Large intestine (tissue), 12 donors: Measurements from ENCODE around the gene SLC7A14. TPM values are rescaled to one million over a fixed set of nuclear protein-coding genes. Genes with fewer than 3 reads are reported as not detected.

ENCODE experiments used
- DNase-seq, 2 donors: peaks; one replicate each; pipeline versions ENCODE4 v3.0.0 to v3.0.0-alpha.2; 2013
- H3K27ac ChIP-seq: one replicate; pipeline ENCODE4 v1.5.1; 2013; ENCODE audit warnings: low read length
- H3K27me3 ChIP-seq: 2 replicates; pipeline ENCODE4 v1.6.1; 2013; ENCODE audit warnings: low read length; ENCODE audit not compliant: control insufficient read depth, insufficient read depth
- H3K36me3 ChIP-seq: 2 replicates; pipeline ENCODE4 v1.6.1; 2013; ENCODE audit warnings: low read length; ENCODE audit not compliant: control insufficient read depth, insufficient read depth
- H3K4me1 ChIP-seq: one replicate; pipeline ENCODE4 v1.6.1; 2013; ENCODE audit warnings: low read length; ENCODE audit not compliant: control insufficient read depth, insufficient read depth
- H3K4me3 ChIP-seq: one replicate; pipeline ENCODE4 v1.5.1; 2013; ENCODE audit warnings: low read length
- H3K9me3 ChIP-seq: one replicate; pipeline ENCODE4 v1.6.1; 2013; ENCODE audit warnings: mild to moderate bottlenecking, low read depth, low read length, moderate library complexity; ENCODE audit not compliant: control insufficient read depth
- WGBS: methylation state at CpG from one replicate; pipeline ENCODE4 v1.1.5; 2013; ENCODE audit warnings: low lambda C conversion rate; ENCODE audit not compliant: insufficient coverage; 5-methylcytosine and 5-hydroxymethylcytosine counted together
- long read RNA-seq, 11 donors: transcript quantifications; one replicate each; lab custom pipeline, GENCODE V29; 2026
- polyA plus RNA-seq: library from polyadenylated mRNA; unstranded; fragments of 120-200 nt; gene quantifications from one replicate; pipeline ENCODE4 v1.2.1, GENCODE V29; 2013

The SLC7A14 gene
- polyA plus RNA-seq, result 3.2 TPM
- long read RNA-seq, donor 1, result 0 reads
- long read RNA-seq, donor 2, result 0 reads
- long read RNA-seq, donor 3, result 0 reads
- long read RNA-seq, donor 4, result 0 reads
- long read RNA-seq, donor 5, full-length matches to known transcripts, result 1 of 1 reads
- long read RNA-seq, donor 5, partial matches to known transcripts, result 0 of 1 reads
- long read RNA-seq, donor 5, other reads (novel, unspliced or antisense), result 0 of 1 reads
- long read RNA-seq, donor 6, full-length matches to known transcripts, result 2 of 2 reads
- long read RNA-seq, donor 6, partial matches to known transcripts, result 0 of 2 reads
- long read RNA-seq, donor 6, other reads (novel, unspliced or antisense), result 0 of 2 reads
- long read RNA-seq, donor 7, full-length matches to known transcripts, result 1 of 1 reads
- long read RNA-seq, donor 7, partial matches to known transcripts, result 0 of 1 reads
- long read RNA-seq, donor 7, other reads (novel, unspliced or antisense), result 0 of 1 reads
- long read RNA-seq, donor 8, result 0 reads
- long read RNA-seq, donor 9, full-length matches to known transcripts, result 2 of 2 reads
- long read RNA-seq, donor 9, partial matches to known transcripts, result 0 of 2 reads
- long read RNA-seq, donor 9, other reads (novel, unspliced or antisense), result 0 of 2 reads
- long read RNA-seq, donor 10, full-length matches to known transcripts, result 1 of 1 reads
- long read RNA-seq, donor 10, partial matches to known transcripts, result 0 of 1 reads
- long read RNA-seq, donor 10, other reads (novel, unspliced or antisense), result 0 of 1 reads
- long read RNA-seq, donor 11, full-length matches to known transcripts, result 1 of 1 reads
- long read RNA-seq, donor 11, partial matches to known transcripts, result 0 of 1 reads
- long read RNA-seq, donor 11, other reads (novel, unspliced or antisense), result 0 of 1 reads

DNA sequence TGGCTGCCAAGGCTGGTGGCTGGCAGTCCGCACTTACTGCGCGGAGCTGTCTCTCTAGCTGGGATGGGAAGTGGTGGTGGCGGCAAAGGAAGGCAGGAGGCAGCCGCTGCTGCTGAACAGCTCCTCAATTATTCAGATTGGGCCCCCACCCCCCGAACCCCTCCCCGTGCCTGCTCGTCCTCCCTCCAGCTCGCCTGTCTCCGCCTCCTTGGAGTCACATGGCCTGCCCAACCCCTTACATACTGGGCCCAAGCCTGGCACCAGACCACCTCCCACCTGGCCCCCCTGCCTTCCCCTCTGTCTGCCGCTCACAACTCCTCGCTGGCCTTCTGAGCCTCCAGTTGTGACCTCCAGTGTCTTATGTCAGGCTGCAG, at the start of gene SLC7A14:
Gene SLC7A14, minus strand, starts transcription at position 139 of the 374 bp plus-strand sequence. CDS start 59,139 bp downstream, outside the sequence.
- no CpG with 5 or more reads among the region's 12 CpGs for WGBS
- Histone ChIP-seq H3K27me3 (peaks cover 42% of the 10 kb centered on the region), H3K9me3 (peaks cover 5% of the 10 kb centered on the region)

DNA sequence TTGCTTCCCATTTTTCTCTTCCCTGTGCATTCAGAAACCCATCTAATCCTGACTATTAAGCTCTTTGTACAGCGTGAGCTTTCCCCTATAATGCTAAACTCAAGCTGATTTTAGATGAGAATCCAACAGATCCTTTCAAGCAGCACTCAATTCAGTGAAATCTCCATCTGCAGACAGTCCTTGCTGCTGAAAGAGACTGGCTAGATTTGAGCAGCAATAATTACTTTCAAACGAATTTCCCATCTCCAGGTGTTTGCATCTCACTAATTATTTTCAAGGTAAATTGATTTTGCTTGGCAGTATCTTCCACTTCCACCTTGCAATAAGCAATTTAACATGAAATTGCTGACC, 49.5 kb upstream of the SLC7A14 start:
- Histone ChIP-seq H3K27me3 (no peaks in the 10 kb centered on the region), H3K9me3 (no peaks in the 10 kb centered on the region), H3K4me1 (peaks cover 8% of the 10 kb centered on the region), H3K36me3 (no peaks in the 10 kb centered on the region), H3K27ac (peak overlapping the region; percentile 3), H3K4me3 (no peak overlapping the region)
- no CpG with 5 or more reads among the region's 2 CpGs for WGBS
- no peak for DNase-seq

More for the DNA sequence above, at the start of gene SLC7A14:
- peak in 1 of 2 donors; percentile 20 for DNase-seq
- Histone ChIP-seq H3K4me3 (peak within 1 kb of the TSS; percentile 36), H3K4me1 (no peaks in the 10 kb centered on the region), H3K36me3 (no peaks in the 10 kb centered on the region), H3K27ac (no peak within 1 kb of the TSS)

GRCh38 chr3:170634663-170635384, 48.9 kb upstream of the SLC7A14 start:
- peak; percentile 48 to 82 for DNase-seq
- no peaks in the 10 kb centered on the region for H3K9me3 ChIP-seq
- peaks cover 8% of the 10 kb centered on the region for H3K4me1 ChIP-seq
- H3K36me3 ChIP-seq, result no peaks in the 10 kb centered on the region
- no peak overlapping the region for H3K4me3 ChIP-seq
- WGBS, result no CpG with 5 or more reads among the region's 3 CpGs
- H3K27ac ChIP-seq, result peak overlapping the region; percentile 3
- no peaks in the 10 kb centered on the region for H3K27me3 ChIP-seq

- DNase-seq, result no peak
- H3K27me3 ChIP-seq, result no peaks in the 10 kb centered on the region
- WGBS, result no CpG with 5 or more reads among the region's 4 CpGs
These were observed 47.7 kb upstream of the SLC7A14 start for GRCh38 chr3:170633573-170633972.

GRCh38 chr3:170632780-170633179, 46.9 kb upstream of the SLC7A14 start:
- no peak for DNase-seq
- peaks cover 8% of the 10 kb centered on the region for H3K4me1 ChIP-seq
- H3K9me3 ChIP-seq, result no peaks in the 10 kb centered on the region
- no peak overlapping the region for H3K27ac ChIP-seq
- H3K4me3 ChIP-seq, result no peak overlapping the region
- 100% methylated on average over 1 of the region's 4 CpGs for WGBS
- H3K27me3 ChIP-seq, result no peaks in the 10 kb centered on the region
- H3K36me3 ChIP-seq, result no peaks in the 10 kb centered on the region

More at GRCh38 chr3:170633573-170633972, 47.7 kb upstream of the SLC7A14 start:
- no peaks in the 10 kb centered on the region for H3K36me3 ChIP-seq
- peaks cover 8% of the 10 kb centered on the region for H3K4me1 ChIP-seq
- no peak overlapping the region for H3K27ac ChIP-seq
- no peak overlapping the region for H3K4me3 ChIP-seq
- no peaks in the 10 kb centered on the region for H3K9me3 ChIP-seq

DNA sequence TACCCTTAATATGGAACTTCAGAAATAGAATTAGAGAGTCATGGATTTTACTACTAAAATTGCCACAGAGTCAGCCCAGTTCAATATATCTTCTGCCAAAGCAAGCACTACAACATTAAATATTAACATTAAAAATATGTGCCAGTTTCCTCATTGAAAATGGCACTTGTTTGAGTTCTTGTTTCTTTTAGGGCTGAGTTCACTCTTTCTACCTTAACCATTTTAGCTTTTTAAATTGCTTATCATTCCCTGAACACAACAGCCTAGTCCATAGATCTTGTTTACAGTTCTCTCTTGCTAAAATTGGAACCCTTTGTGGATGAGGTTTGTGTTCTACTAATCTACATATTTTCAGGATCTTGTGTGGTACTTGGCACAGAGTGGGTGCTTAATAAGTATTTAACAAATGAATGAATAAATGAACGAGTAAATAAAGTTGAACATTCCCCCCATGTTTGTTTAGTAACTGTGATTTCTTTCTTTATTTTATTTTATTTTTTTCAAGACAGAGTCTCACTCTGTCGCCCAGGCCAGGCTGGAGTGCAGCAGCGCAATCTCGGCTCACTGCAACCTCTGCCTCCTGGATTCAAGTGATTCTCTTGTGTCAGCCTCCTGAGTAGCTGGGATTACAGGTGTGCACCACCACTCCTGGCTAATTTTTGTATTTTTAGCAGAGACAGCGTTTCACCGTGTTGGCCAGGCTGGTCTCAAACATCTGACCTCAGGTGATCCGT, 46.0 kb upstream of the SLC7A14 start:
- Histone ChIP-seq H3K4me1 (peaks cover 8% of the 10 kb centered on the region), H3K36me3 (no peaks in the 10 kb centered on the region), H3K27ac (no peak overlapping the region), H3K4me3 (no peak overlapping the region), H3K9me3 (no peaks in the 10 kb centered on the region), H3K27me3 (no peaks in the 10 kb centered on the region)
- WGBS, result 100% methylated on average over 1 of the region's 7 CpGs
- no peak for DNase-seq

GRCh38 chr3:170623524-170623923, 37.6 kb upstream of the SLC7A14 start:
- Histone ChIP-seq H3K4me1 (no peaks in the 10 kb centered on the region), H3K4me3 (no peak overlapping the region), H3K36me3 (no peaks in the 10 kb centered on the region), H3K9me3 (no peaks in the 10 kb centered on the region), H3K27ac (no peak overlapping the region), H3K27me3 (no peaks in the 10 kb centered on the region)
- WGBS, result 60% methylated on average over 1 of the region's 1 CpG
- no peak for DNase-seq

- Histone ChIP-seq H3K9me3 (no peaks in the 10 kb centered on the region), H3K36me3 (no peaks in the 10 kb centered on the region), H3K4me1 (no peaks in the 10 kb centered on the region), H3K27ac (no peak overlapping the region), H3K27me3 (no peaks in the 10 kb centered on the region), H3K4me3 (no peak overlapping the region)
- DNase-seq, result peak in 1 of 2 donors; percentile 13
- WGBS, result no CpG with 5 or more reads among the region's 5 CpGs
These were observed 36.7 kb upstream of the SLC7A14 start for GRCh38 chr3:170622369-170623159.

DNA sequence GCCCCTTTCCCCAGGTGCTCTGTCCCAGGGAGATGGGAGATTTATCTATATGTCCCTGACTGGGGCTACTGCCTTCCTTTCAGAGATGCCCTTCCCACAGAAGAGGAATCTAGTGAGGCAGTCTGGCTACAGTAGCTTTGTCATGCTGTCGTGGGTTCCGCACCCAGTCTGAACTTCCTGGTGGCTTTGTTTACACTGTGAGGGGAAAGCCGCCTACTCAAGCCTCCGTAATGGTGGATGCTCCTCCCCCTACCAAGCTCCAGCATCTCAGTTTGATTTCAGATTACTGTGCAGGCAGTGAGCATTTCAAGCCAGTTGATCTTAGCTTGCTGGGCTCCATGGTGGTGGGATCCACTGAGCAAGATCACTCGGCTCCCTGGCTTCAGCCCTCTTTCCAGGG, 35.4 kb upstream of the SLC7A14 start:
- Histone ChIP-seq H3K27ac (no peak overlapping the region), H3K4me1 (no peaks in the 10 kb centered on the region), H3K36me3 (no peaks in the 10 kb centered on the region), H3K4me3 (no peak overlapping the region), H3K9me3 (no peaks in the 10 kb centered on the region), H3K27me3 (no peaks in the 10 kb centered on the region)
- no CpG with 5 or more reads among the region's 5 CpGs for WGBS
- DNase-seq, result no peak
